ENCODE results near the gene CD46. TPM values are rescaled to one million over a fixed set of nuclear protein-coding genes. Genes with fewer than 3 reads are reported as not detected.

CD46 gene
- total RNA-seq, 1 experiment from 2014 or later: 184 TPM

- peak; percentile 26 for DNase-seq (ENCODE audit: unreplicated experiment)
- H3K4me1 Mint-ChIP-seq (ENCODE audit: insufficient read depth, unreplicated experiment): peaks cover 39% of the 10 kb centered on the region
- POLR2A ChIA-PET: interaction anchor here (0.7 to 7.1 kb wide), 25 partner anchors 8 to 871 kb away, joined by 3 to 160 read pairs (median 6); partner anchors contain the start of genes C1orf116 and CD55
- peak overlapping the region; percentile 99 for H3K4me3 Mint-ChIP-seq (ENCODE audit: unreplicated experiment)
- H3K9me3 Mint-ChIP-seq (ENCODE audit: unreplicated experiment): no peaks in the 10 kb centered on the region
- intact Hi-C loops (cut with micrococcal nuclease): no loop called here
- no peak for TF ChIP-seq CTCF (IDR thresholded peaks at IDR 0.05; ENCODE audit: unreplicated experiment)
- BruUV-seq (replicated peaks): no TSS peak
- H3K27ac Mint-ChIP-seq (ENCODE audit: low read depth, unreplicated experiment): peak overlapping the region; percentile 11
- peaks cover 48% of the 10 kb centered on the region for H3K36me3 Mint-ChIP-seq (ENCODE audit: insufficient read depth, unreplicated experiment)
- CTCF ChIA-PET: interaction anchor here (0.6 to 5.7 kb wide), 6 partner anchors 15 to 896 kb away, joined by 3 to 46 read pairs (median 4); no protein-coding TSS in a partner anchor
- H3K27me3 Mint-ChIP-seq (ENCODE audit: insufficient read depth, unreplicated experiment): no peaks in the 10 kb centered on the region
Measured at GRCh38 chr1:207755846-207756693, 4.2 kb downstream of the CD46 start.

- no peaks in the 10 kb centered on the region for H3K9me3 Mint-ChIP-seq (ENCODE audit: unreplicated experiment)
Measured at GRCh38 chr1:207762622-207763021, 10.8 kb downstream of the CD46 start.

GRCh38 chr1:207763091-207763490 lies 11.2 kb downstream of the CD46 start:
- Mint-ChIP-seq H3K27ac (ENCODE audit: low read depth, unreplicated experiment) (peak overlapping the region; percentile 18), H3K4me1 (ENCODE audit: insufficient read depth, unreplicated experiment) (no peaks in the 10 kb centered on the region), H3K36me3 (ENCODE audit: insufficient read depth, unreplicated experiment) (peaks cover 100% of the 10 kb centered on the region), H3K9me3 (ENCODE audit: unreplicated experiment) (no peaks in the 10 kb centered on the region), H3K4me3 (ENCODE audit: unreplicated experiment) (no peak overlapping the region), H3K27me3 (ENCODE audit: insufficient read depth, unreplicated experiment) (no peaks in the 10 kb centered on the region)
- POLR2A ChIA-PET: interaction anchor here (0.8 to 4.5 kb wide), 3 partner anchors 7 to 34 kb away, joined by 4 to 26 read pairs (median 6); partner anchors contain the start of gene CD46
- BruUV-seq (replicated peaks): no TSS peak
- CTCF ChIA-PET: interaction anchor here (0.6 to 1.5 kb wide), 4 partner anchors 11 to 64 kb away, joined by 3 to 5 read pairs (median 4); partner anchors contain the start of gene CD46
- intact Hi-C loops (cut with micrococcal nuclease): no loop called here
- TF ChIP-seq CTCF (IDR thresholded peaks at IDR 0.05; ENCODE audit: unreplicated experiment): no peak
- peak; percentile 25 for DNase-seq (ENCODE audit: unreplicated experiment)

More at GRCh38 chr1:207762622-207763021, 10.8 kb downstream of the CD46 start:
- ChIA-PET POLR2A (interaction anchor here (0.8 to 4.5 kb wide), 2 partner anchors 10 to 35 kb away, joined by 6 to 26 read pairs; partner anchors contain the start of gene CD46), CTCF (interaction anchor here (0.6 to 1.2 kb wide), 3 partner anchors 14 to 201 kb away, joined by 3 to 5 read pairs (median 3); no protein-coding TSS in a partner anchor)
- TF ChIP-seq CTCF (IDR thresholded peaks at IDR 0.05; ENCODE audit: unreplicated experiment): no peak
- H3K4me1 Mint-ChIP-seq (ENCODE audit: insufficient read depth, unreplicated experiment): no peaks in the 10 kb centered on the region
- H3K27ac Mint-ChIP-seq (ENCODE audit: low read depth, unreplicated experiment): peak overlapping the region; percentile 18
- H3K4me3 Mint-ChIP-seq (ENCODE audit: unreplicated experiment): no peak overlapping the region
- no peak for DNase-seq (ENCODE audit: unreplicated experiment)
- H3K27me3 Mint-ChIP-seq (ENCODE audit: insufficient read depth, unreplicated experiment): no peaks in the 10 kb centered on the region
- peaks cover 100% of the 10 kb centered on the region for H3K36me3 Mint-ChIP-seq (ENCODE audit: insufficient read depth, unreplicated experiment)
- intact Hi-C loops (cut with micrococcal nuclease): no loop called here
- no TSS peak for BruUV-seq (replicated peaks)

- TF ChIP-seq CTCF (IDR thresholded peaks at IDR 0.05; ENCODE audit: unreplicated experiment): no peak
- H3K4me1 Mint-ChIP-seq (ENCODE audit: insufficient read depth, unreplicated experiment): no peaks in the 10 kb centered on the region
- ChIA-PET POLR2A (interaction anchor here (1.3 to 4.5 kb wide), 2 partner anchors 8 to 12 kb away, joined by 4 to 26 read pairs; partner anchors contain the start of gene CD46), CTCF (interaction anchor here (0.7 to 1.5 kb wide), 2 partner anchors 27 to 34 kb away, joined by 3 to 5 read pairs; no protein-coding TSS in a partner anchor)
- DNase-seq (ENCODE audit: unreplicated experiment): no peak
- no peak overlapping the region for H3K27ac Mint-ChIP-seq (ENCODE audit: low read depth, unreplicated experiment)
- no peak overlapping the region for H3K4me3 Mint-ChIP-seq (ENCODE audit: unreplicated experiment)
- no peaks in the 10 kb centered on the region for H3K9me3 Mint-ChIP-seq (ENCODE audit: unreplicated experiment)
- peaks cover 100% of the 10 kb centered on the region for H3K36me3 Mint-ChIP-seq (ENCODE audit: insufficient read depth, unreplicated experiment)
- H3K27me3 Mint-ChIP-seq (ENCODE audit: insufficient read depth, unreplicated experiment): no peaks in the 10 kb centered on the region
- intact Hi-C loops (cut with micrococcal nuclease): no loop called here
- BruUV-seq (replicated peaks): no TSS peak
Measured at GRCh38 chr1:207763972-207764371, 12.1 kb downstream of the CD46 start.

Measured in MCF 10A (cell line).